K562 (cell line): ENCODE measurements around the gene ALDH18A1. TPM values are rescaled to one million over a fixed set of nuclear protein-coding genes. Genes with fewer than 3 reads are reported as not detected.

Source experiments
- BCOR ChIP-seq: fragments of 450-650 bp; IDR thresholded peaks from 2 replicates; pipeline ENCODE4 v1.6.1; 2016
- EP300 ChIP-seq: IDR thresholded peaks from 2 replicates; pipeline ENCODE4 v1.6.1; 2012; ENCODE audit warnings: low read length, improper control_type of control experiment
- FOXM1 ChIP-seq, 2 experiments: fragments of 450-650 bp in 1 of 2; sonication (generic) in 1 of 2; formaldehyde crosslinking in 1 of 2; IDR thresholded peaks; 2 replicates each; pipeline versions ENCODE4 v1.6.1 to v1.9.0; 2017 to 2022; ENCODE audit warnings: low read depth in 2 of 2, mild to moderate bottlenecking in 2 of 2, missing genetic modification reagents in 1 of 2, moderate library complexity in 1 of 2
- HLTF ChIP-seq: fragments of 450-650 bp; IDR thresholded peaks from 2 replicates; pipeline ENCODE4 v1.6.1; 2016
- HMGN3 ChIP-seq: IDR thresholded peaks from 2 replicates; pipeline ENCODE4 v1.6.1; 2011; ENCODE audit warnings: borderline replicate concordance, low read depth, mild to moderate bottlenecking, mixed read lengths, low read length; ENCODE audit not compliant: insufficient read length; ENCODE audit errors: extremely low read depth
- MAFF ChIP-seq: IDR thresholded peaks from 2 replicates; pipeline ENCODE4 v1.6.1; 2012; ENCODE audit warnings: low read length, improper control_type of control experiment
- PHB ChIP-seq: fragments of 250-450 bp; sonication (Bioruptor Pico); IDR thresholded peaks from 2 replicates; pipeline ENCODE4 v1.5.0; 2021
- RBM15 ChIP-seq: fragments of 200-400 bp; formaldehyde crosslinking; IDR thresholded peaks from 2 replicates; pipeline ENCODE4 v1.6.1; 2018; ENCODE audit warnings: mild to moderate bottlenecking, low read length, moderate library complexity; ENCODE audit not compliant: insufficient read depth
- TCF3 ChIP-seq: sonication (generic); formaldehyde crosslinking; IDR thresholded peaks from 2 replicates; pipeline ENCODE4 v1.4.0; 2020; ENCODE audit warnings: mild to moderate bottlenecking, missing genetic modification reagents
- polyA plus RNA-seq, 8 experiments: library from polyadenylated mRNA; depleted of rRNA in 4 of 8; stranded (reverse) in 5 of 8; unstranded in 3 of 8; fragments of >200 nt; fragmentation: Nextera tagmentation in 2 of 8; fragmentation: Illumina TruSeq in 1 of 8; extraction: Ambion mirVana in 2 of 8; extraction: Trizol in 1 of 8; gene quantifications; 2 replicates each; pipeline versions ENCODE4 v1.2.1 to v1.2.3, GENCODE V29; 2011 to 2014; ENCODE audit warnings: inconsistent platforms in 1 of 8, missing spikeins in 1 of 8
- total RNA-seq, 7 experiments: library from RNA; depleted of rRNA in 6 of 7; stranded (reverse); fragments of >200 nt in 6 of 7; fragmentation: Illumina TruSeq in 2 of 7; extraction: Trizol in 2 of 7; gene quantifications; 2 replicates each; pipeline versions ENCODE4 v1.2.1 to v1.2.3, GENCODE V29; 2011 to 2021; ENCODE audit warnings: low replicate concordance in 1 of 7
- TF ChIP-seq, protein P1 (sequence below): sonication (generic); formaldehyde crosslinking; IDR thresholded peaks from 2 replicates; pipeline ENCODE4 v1.8.0; 2022; ENCODE audit warnings: mild to moderate bottlenecking, missing genetic modification reagents
- TF ChIP-seq, protein P2 (sequence below): fragments of 450-650 bp; formaldehyde crosslinking; IDR thresholded peaks from 2 replicates; pipeline ENCODE4 v1.4.0; 2020; ENCODE audit warnings: mild to moderate bottlenecking, moderate library complexity
- TF ChIP-seq, protein P3 (sequence below): fragments of 250-450 bp; sonication (Bioruptor Pico); IDR thresholded peaks from 2 replicates; pipeline ENCODE4 v1.9.0; 2021; ENCODE audit warnings: mild to moderate bottlenecking, inconsistent platforms
- TF ChIP-seq, protein P4 (sequence below): fragments of 250-450 bp; sonication (Bioruptor Pico); IDR thresholded peaks from 2 replicates; pipeline ENCODE4 v1.8.0; 2022; ENCODE audit warnings: inconsistent platforms, mild to moderate bottlenecking, moderate library complexity, borderline replicate concordance
- TF ChIP-seq, protein P5 (sequence below): fragments of 450-650 bp; formaldehyde crosslinking; IDR thresholded peaks from 2 replicates; pipeline ENCODE4 v1.4.0; 2022; ENCODE audit warnings: missing genetic modification characterization
- TF ChIP-seq, protein P6 (sequence below): fragments of 150-350 bp; IDR thresholded peaks from 2 replicates; pipeline ENCODE4 v1.6.1; 2014; ENCODE audit warnings: low read depth, mild to moderate bottlenecking, low read length, borderline replicate concordance

Gene ALDH18A1
- total and polyA plus RNA-seq, 9 of the 15 experiments (the other 6 are each of a cell fraction or from before 2014, with no cell fraction given), result 12.0 to 83.3 (median 43.8) TPM

DNA sequence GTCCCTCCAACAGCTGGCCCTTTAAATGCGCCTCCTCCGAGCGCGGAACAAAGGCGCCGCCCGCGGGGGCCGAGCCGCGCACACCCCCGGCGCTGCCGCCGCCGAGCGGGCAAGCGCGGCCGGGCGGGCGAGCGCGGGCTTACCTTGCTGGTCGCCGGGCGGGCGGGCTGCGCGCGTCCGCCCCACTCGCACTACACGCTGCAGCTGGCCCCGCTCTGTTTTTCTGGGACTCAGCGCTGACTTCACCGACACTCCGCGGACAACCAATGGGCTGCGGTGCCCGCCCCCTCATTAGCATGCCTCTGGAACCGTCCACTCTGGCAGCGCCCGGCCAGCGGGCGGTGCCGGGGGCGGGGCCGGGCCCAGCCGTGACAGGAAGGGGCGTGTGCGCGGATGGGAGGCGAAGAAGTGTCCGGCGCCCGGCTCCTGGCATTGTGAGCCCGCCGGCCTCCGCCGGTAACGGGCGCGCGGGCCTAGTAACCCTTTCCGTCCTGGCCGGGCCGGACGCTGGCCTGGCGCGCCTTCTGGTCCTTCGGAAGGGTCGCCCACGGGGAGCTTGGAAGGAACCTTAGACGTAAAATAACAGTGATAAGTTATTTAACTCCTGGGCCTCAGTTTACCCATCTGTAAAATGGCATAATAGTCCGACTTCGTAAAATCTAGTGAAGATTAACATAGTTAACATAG, 95.2 kb downstream of the ALDH18A1 start, which contains the start of gene SORBS1 (continued):
- TF ChIP-seq, protein P1, sequence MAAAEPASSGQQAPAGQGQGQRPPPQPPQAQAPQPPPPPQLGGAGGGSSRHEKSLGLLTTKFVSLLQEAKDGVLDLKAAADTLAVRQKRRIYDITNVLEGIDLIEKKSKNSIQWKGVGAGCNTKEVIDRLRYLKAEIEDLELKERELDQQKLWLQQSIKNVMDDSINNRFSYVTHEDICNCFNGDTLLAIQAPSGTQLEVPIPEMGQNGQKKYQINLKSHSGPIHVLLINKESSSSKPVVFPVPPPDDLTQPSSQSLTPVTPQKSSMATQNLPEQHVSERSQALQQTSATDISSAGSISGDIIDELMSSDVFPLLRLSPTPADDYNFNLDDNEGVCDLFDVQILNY (CRISPR knock-in tag), result no peak
- TF ChIP-seq TCF3 (CRISPR knock-in tag) (no peak), RBM15 (no peak), MAFF (no peak), FOXM1 (IDR thresholded peaks at IDR 0.05; ENCODE audit: low read depth) (0 out of 2 replicates have a peak, but pooled peaks have one; percentile 24), FOXM1 (CRISPR knock-in tag; IDR thresholded peaks at IDR 0.05; ENCODE audit: low read depth) (no peak), BCOR (peak; percentile 100), HMGN3 (peak; percentile 40), PHB (no peak), HLTF (no peak), EP300 (no peak)
- TF ChIP-seq, protein P2, sequence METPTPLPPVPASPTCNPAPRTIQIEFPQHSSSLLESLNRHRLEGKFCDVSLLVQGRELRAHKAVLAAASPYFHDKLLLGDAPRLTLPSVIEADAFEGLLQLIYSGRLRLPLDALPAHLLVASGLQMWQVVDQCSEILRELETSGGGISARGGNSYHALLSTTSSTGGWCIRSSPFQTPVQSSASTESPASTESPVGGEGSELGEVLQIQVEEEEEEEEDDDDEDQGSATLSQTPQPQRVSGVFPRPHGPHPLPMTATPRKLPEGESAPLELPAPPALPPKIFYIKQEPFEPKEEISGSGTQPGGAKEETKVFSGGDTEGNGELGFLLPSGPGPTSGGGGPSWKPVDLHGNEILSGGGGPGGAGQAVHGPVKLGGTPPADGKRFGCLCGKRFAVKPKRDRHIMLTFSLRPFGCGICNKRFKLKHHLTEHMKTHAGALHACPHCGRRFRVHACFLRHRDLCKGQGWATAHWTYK (CRISPR knock-in tag), result no peak
- TF ChIP-seq, protein P3, sequence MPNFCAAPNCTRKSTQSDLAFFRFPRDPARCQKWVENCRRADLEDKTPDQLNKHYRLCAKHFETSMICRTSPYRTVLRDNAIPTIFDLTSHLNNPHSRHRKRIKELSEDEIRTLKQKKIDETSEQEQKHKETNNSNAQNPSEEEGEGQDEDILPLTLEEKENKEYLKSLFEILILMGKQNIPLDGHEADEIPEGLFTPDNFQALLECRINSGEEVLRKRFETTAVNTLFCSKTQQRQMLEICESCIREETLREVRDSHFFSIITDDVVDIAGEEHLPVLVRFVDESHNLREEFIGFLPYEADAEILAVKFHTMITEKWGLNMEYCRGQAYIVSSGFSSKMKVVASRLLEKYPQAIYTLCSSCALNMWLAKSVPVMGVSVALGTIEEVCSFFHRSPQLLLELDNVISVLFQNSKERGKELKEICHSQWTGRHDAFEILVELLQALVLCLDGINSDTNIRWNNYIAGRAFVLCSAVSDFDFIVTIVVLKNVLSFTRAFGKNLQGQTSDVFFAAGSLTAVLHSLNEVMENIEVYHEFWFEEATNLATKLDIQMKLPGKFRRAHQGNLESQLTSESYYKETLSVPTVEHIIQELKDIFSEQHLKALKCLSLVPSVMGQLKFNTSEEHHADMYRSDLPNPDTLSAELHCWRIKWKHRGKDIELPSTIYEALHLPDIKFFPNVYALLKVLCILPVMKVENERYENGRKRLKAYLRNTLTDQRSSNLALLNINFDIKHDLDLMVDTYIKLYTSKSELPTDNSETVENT (CRISPR knock-in tag), result no peak
- TF ChIP-seq, protein P4, sequence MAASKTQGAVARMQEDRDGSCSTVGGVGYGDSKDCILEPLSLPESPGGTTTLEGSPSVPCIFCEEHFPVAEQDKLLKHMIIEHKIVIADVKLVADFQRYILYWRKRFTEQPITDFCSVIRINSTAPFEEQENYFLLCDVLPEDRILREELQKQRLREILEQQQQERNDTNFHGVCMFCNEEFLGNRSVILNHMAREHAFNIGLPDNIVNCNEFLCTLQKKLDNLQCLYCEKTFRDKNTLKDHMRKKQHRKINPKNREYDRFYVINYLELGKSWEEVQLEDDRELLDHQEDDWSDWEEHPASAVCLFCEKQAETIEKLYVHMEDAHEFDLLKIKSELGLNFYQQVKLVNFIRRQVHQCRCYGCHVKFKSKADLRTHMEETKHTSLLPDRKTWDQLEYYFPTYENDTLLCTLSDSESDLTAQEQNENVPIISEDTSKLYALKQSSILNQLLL (CRISPR knock-in tag), result no peak
- TF ChIP-seq, protein P5, sequence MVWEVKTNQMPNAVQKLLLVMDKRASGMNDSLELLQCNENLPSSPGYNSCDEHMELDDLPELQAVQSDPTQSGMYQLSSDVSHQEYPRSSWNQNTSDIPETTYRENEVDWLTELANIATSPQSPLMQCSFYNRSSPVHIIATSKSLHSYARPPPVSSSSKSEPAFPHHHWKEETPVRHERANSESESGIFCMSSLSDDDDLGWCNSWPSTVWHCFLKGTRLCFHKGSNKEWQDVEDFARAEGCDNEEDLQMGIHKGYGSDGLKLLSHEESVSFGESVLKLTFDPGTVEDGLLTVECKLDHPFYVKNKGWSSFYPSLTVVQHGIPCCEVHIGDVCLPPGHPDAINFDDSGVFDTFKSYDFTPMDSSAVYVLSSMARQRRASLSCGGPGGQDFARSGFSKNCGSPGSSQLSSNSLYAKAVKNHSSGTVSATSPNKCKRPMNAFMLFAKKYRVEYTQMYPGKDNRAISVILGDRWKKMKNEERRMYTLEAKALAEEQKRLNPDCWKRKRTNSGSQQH, result no peak
- TF ChIP-seq, protein P6, sequence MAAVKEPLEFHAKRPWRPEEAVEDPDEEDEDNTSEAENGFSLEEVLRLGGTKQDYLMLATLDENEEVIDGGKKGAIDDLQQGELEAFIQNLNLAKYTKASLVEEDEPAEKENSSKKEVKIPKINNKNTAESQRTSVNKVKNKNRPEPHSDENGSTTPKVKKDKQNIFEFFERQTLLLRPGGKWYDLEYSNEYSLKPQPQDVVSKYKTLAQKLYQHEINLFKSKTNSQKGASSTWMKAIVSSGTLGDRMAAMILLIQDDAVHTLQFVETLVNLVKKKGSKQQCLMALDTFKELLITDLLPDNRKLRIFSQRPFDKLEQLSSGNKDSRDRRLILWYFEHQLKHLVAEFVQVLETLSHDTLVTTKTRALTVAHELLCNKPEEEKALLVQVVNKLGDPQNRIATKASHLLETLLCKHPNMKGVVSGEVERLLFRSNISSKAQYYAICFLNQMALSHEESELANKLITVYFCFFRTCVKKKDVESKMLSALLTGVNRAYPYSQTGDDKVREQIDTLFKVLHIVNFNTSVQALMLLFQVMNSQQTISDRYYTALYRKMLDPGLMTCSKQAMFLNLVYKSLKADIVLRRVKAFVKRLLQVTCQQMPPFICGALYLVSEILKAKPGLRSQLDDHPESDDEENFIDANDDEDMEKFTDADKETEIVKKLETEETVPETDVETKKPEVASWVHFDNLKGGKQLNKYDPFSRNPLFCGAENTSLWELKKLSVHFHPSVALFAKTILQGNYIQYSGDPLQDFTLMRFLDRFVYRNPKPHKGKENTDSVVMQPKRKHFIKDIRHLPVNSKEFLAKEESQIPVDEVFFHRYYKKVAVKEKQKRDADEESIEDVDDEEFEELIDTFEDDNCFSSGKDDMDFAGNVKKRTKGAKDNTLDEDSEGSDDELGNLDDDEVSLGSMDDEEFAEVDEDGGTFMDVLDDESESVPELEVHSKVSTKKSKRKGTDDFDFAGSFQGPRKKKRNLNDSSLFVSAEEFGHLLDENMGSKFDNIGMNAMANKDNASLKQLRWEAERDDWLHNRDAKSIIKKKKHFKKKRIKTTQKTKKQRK, result no peak
